HG03565 (cell line): ENCODE data around the gene B3GNT3.
"Not testable (repeated sequence)": the region's sequence is repeated elsewhere in the genome, so short reads cannot be mapped to it uniquely, and the experiment has no call there.

Experiments used
- ATAC-seq: cut with Tn5 transposase; IDR thresholded peaks from one replicate; pipeline ENCODE4 v1.9.1; 2021; ENCODE audit warnings: mild to moderate bottlenecking, moderate library complexity; ENCODE audit not compliant: unreplicated experiment

The B3GNT3 gene

GRCh38 chr19:17766543-17767131 lies 28.3 kb upstream of the B3GNT3 start:
- no peak for ATAC-seq

- no peak for ATAC-seq
Observed at GRCh38 chr19:17767559-17767958, 27.4 kb upstream of the B3GNT3 start.

GRCh38 chr19:17770613-17771012 lies 24.3 kb upstream of the B3GNT3 start:
- no peak for ATAC-seq

GRCh38 chr19:17772172-17772571 lies 22.8 kb upstream of the B3GNT3 start:
- ATAC-seq: no peak

- no peak for ATAC-seq
Observed at GRCh38 chr19:17775245-17775927, 19.6 kb upstream of the B3GNT3 start.

GRCh38 chr19:17775991-17776803 lies 18.7 kb upstream of the B3GNT3 start:
- peak; percentile 68 for ATAC-seq

- not testable (repeated sequence) for ATAC-seq
Observed at GRCh38 chr19:17777840-17778239, 17.1 kb upstream of the B3GNT3 start.

GRCh38 chr19:17778251-17778967 lies 16.5 kb upstream of the B3GNT3 start:
- ATAC-seq: no peak

- ATAC-seq: no peak
Observed at GRCh38 chr19:17778968-17779929, 15.7 kb upstream of the B3GNT3 start.

GRCh38 chr19:17780781-17781180 lies 14.2 kb upstream of the B3GNT3 start:
- no peak for ATAC-seq

- ATAC-seq: not testable (repeated sequence)
Observed at GRCh38 chr19:17783721-17784120, 11.2 kb upstream of the B3GNT3 start.

GRCh38 chr19:17784201-17785008 lies 10.5 kb upstream of the B3GNT3 start:
- no peak for ATAC-seq

- ATAC-seq: no peak
Observed at GRCh38 chr19:17787274-17787913, 7.5 kb upstream of the B3GNT3 start.

GRCh38 chr19:17788632-17789031 lies 6.3 kb upstream of the B3GNT3 start:
- ATAC-seq: no peak

- no peak for ATAC-seq
Observed at GRCh38 chr19:17790059-17790780, 4.7 kb upstream of the B3GNT3 start.

- ATAC-seq: no peak
Observed at GRCh38 chr19:17794412-17794730, 567 bp upstream of the B3GNT3 start.

- no peak for ATAC-seq
Observed at GRCh38 chr19:17795495-17795856, 538 bp downstream of the B3GNT3 start.
